Immature natural killer cell (primary cell): Measurements from ENCODE around the gene GRAMD1B. TPM values are rescaled to one million over a fixed set of nuclear protein-coding genes. Genes with fewer than 3 reads are reported as not detected.

Experiments used
- DNase-seq, 3 donors: peaks; one replicate each; pipeline ENCODE4 v3.0.0; 2022; ENCODE audit warnings: mixed read lengths in 1 of 3
- H3K27ac Mint-ChIP-seq, 6 donors: one replicate each; pipeline ENCODE4 v1.8.0; 2020; ENCODE audit warnings: mixed read lengths in 6 of 6, mild to moderate bottlenecking in 5 of 6, inconsistent platforms in 4 of 6, moderate library complexity in 3 of 6
- H3K27me3 Mint-ChIP-seq, 3 donors: one replicate each; pipeline ENCODE4 v1.8.0; 2020 to 2021; ENCODE audit warnings: low read depth in 3 of 3, mild to moderate bottlenecking in 3 of 3, mixed read lengths in 3 of 3, moderate library complexity in 3 of 3, inconsistent platforms in 1 of 3
- H3K36me3 Mint-ChIP-seq, 3 donors: one replicate each; pipeline ENCODE4 v1.8.0; 2020; ENCODE audit warnings: mixed read lengths in 3 of 3, inconsistent platforms in 2 of 3, mild to moderate bottlenecking in 2 of 3
- H3K4me1 Mint-ChIP-seq, 2 donors: one replicate each; pipeline ENCODE4 v1.8.0; 2020; ENCODE audit warnings: inconsistent platforms in 2 of 2, mild to moderate bottlenecking in 2 of 2, mixed read lengths in 2 of 2, moderate library complexity in 1 of 2
- H3K4me3 Mint-ChIP-seq, 5 donors: one replicate each; pipeline ENCODE4 v1.8.0; 2020; ENCODE audit warnings: mild to moderate bottlenecking in 5 of 5, mixed read lengths in 5 of 5, inconsistent platforms in 3 of 5, moderate library complexity in 3 of 5
- H3K9me3 Mint-ChIP-seq, 6 donors: one replicate each; pipeline ENCODE4 v1.8.0; 2020; ENCODE audit warnings: mild to moderate bottlenecking in 6 of 6, mixed read lengths in 6 of 6, inconsistent platforms in 4 of 6, moderate library complexity in 3 of 6
- polyA plus RNA-seq, 3 donors: library from polyadenylated mRNA; unstranded; fragments of 300-500 nt; fragmentation: Illumina TruSeq; gene quantifications; one replicate each; pipeline ENCODE4 v1.2.3, GENCODE V29; 2021

Gene GRAMD1B
- polyA plus RNA-seq, 3 donors from 2014 or later = 0.78 to 3.4 (median 1.5) TPM

DNA sequence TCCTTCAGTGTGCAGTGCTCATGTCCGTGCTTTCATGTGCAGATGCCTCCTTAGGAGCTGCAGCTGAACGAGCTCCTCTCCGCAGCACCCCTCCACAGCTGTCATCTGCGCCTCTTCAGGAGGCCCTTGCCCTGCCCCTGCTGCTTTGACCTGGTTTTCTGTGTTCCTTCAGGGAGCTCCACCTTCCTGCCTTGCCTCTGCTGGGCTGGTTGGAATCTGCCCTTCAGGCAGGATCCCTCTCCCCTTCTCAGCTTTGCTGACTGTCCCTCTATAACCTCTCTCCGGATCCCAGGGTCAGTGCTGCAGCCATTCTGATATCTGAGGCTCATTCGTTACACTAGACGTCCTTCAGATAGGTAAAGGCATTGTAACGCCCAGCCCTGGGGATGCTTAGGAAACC lies 156.5 kb downstream of the GRAMD1B start:
- Mint-ChIP-seq H3K4me1 (no peaks in the 10 kb centered on the region), H3K36me3 (no peaks in the 10 kb centered on the region), H3K27ac (no peak overlapping the region), H3K4me3 (no peak overlapping the region), H3K27me3 (no peaks in the 10 kb centered on the region), H3K9me3 (no peaks in the 10 kb centered on the region)
- no peak for DNase-seq

- no peak overlapping the region for H3K4me3 Mint-ChIP-seq
- H3K4me1 Mint-ChIP-seq = no peaks in the 10 kb centered on the region
- H3K27me3 Mint-ChIP-seq = no peaks in the 10 kb centered on the region
- no peak for DNase-seq
- H3K9me3 Mint-ChIP-seq = no peaks in the 10 kb centered on the region
- no peaks in the 10 kb centered on the region for H3K36me3 Mint-ChIP-seq
- no peak overlapping the region for H3K27ac Mint-ChIP-seq
Observed at GRCh38 chr11:123587044-123587443, 157.0 kb downstream of the GRAMD1B start.

GRCh38 chr11:123587559-123587958 lies 157.5 kb downstream of the GRAMD1B start:
- Mint-ChIP-seq H3K9me3 (no peaks in the 10 kb centered on the region), H3K27me3 (no peaks in the 10 kb centered on the region), H3K4me1 (no peaks in the 10 kb centered on the region), H3K36me3 (no peaks in the 10 kb centered on the region), H3K4me3 (no peak overlapping the region), H3K27ac (no peak overlapping the region)
- no peak for DNase-seq

DNA sequence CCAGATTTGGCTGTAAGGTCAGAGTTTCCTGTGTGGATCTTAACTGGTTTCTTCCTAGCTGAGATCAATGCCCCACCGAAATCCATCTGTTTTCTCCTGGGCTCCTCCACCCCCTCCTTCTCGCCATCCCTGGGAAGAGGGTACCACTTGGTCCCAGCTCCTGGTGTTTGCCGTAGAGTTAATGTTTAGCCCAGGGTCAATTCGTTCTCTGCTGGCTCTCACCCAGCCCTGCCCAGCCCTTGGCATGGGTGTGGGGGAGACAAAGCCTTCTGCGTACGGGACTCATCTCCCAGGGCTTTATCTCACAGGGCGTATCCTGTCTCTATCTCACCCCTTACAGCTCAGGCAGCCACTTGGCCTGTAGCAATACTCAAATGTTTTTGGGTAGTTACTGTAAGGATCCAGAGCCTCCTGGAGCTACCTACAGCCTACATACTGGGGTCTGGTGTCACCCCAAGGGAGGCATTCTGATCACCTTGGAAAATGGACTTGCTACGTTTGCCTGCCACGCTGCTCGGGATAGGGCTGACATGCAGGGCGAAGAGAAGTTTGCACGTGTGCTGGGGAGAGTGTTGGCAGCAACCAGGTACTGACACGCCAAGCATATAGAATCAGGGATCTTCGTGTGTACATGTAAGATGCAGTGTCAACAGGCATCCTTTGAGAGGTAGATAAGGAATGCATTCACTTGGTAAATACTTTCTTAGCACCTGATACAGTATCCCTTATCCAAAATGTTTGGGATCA lies 158.2 kb downstream of the GRAMD1B start:
- Mint-ChIP-seq H3K36me3 (peaks cover 0 to 1% (median 0%) of the 10 kb centered on the region in 3 donors), H3K27me3 (no peaks in the 10 kb centered on the region), H3K4me1 (no peaks in the 10 kb centered on the region), H3K9me3 (no peaks in the 10 kb centered on the region), H3K27ac (no peak overlapping the region), H3K4me3 (no peak overlapping the region)
- DNase-seq = no peak

DNA sequence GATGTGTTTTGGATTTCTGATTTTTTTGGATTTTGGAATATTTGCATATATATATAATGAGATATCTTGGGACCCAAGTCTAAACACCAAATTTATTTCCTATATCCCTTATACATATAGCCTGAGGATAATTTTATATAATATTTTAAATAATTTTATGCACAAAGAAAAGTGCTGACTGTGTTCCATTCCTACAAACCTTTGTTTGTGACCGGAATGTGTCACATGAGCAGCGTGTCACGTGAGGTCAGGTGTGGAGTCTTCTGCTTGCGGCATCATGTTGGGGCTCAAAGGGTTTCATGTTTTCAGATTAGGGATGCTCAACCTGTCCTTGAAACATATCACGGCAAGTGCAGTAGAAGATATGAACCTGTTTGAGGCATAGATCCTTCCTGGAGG lies 158.8 kb downstream of the GRAMD1B start:
- Mint-ChIP-seq H3K27me3 (no peaks in the 10 kb centered on the region), H3K9me3 (no peaks in the 10 kb centered on the region), H3K27ac (no peak overlapping the region), H3K4me3 (no peak overlapping the region), H3K4me1 (no peaks in the 10 kb centered on the region), H3K36me3 (peaks cover 0 to 4% (median 0%) of the 10 kb centered on the region in 3 donors)
- DNase-seq = no peak

DNA sequence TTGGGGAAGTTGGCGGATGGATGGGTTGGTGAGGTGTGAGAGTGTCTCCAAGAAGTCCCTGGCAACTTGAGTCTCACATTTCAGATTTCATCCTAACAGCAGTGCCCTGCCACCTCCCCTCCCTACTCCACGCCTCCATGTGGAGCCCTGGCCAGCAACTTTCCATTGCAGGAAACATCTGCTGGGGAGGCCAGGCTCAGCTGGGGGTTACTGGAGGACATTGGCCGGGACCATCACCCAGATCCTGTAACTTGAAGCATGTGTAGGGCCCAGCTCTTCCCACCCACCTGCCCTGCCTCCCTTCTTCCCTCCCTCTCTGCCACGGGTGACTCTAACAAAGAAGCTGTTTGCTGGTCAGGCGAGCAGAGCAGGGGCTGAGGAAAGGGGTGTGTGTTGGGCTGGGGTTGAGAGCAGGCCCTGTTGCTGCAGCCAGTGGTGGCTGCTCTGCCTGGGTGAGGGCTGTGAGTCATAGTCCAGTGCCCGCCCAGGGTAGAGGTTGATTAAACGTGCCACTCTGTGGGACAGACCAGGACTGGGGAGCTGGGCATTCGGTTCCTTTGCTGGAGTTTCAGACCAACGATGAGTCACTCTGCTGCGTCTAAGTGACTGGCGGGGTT lies 160.3 kb downstream of the GRAMD1B start:
- Mint-ChIP-seq H3K9me3 (no peaks in the 10 kb centered on the region), H3K36me3 (peaks cover 0 to 4% (median 0%) of the 10 kb centered on the region in 3 donors), H3K27me3 (no peaks in the 10 kb centered on the region), H3K27ac (no peak overlapping the region), H3K4me3 (no peak overlapping the region), H3K4me1 (no peaks in the 10 kb centered on the region)
- no peak for DNase-seq

GRCh38 chr11:123593570-123593969 lies 163.5 kb downstream of the GRAMD1B start:
- Mint-ChIP-seq H3K27me3 (peaks cover 0 to 2% (median 0%) of the 10 kb centered on the region in 3 donors), H3K9me3 (no peaks in the 10 kb centered on the region), H3K4me3 (no peak overlapping the region), H3K36me3 (peaks cover 3 to 4% (median 4%) of the 10 kb centered on the region in 3 donors), H3K27ac (no peak overlapping the region), H3K4me1 (no peaks in the 10 kb centered on the region)
- DNase-seq = no peak

- H3K27ac Mint-ChIP-seq = no peak overlapping the region
Observed at GRCh38 chr11:123594188-123594901, 164.3 kb downstream of the GRAMD1B start.

GRCh38 chr11:123594921-123595320 lies 164.9 kb downstream of the GRAMD1B start:
- peaks cover 3 to 7% (median 4%) of the 10 kb centered on the region in 3 donors for H3K36me3 Mint-ChIP-seq
- H3K9me3 Mint-ChIP-seq = no peaks in the 10 kb centered on the region
- no peak overlapping the region for H3K4me3 Mint-ChIP-seq
- peaks cover 0 to 2% (median 0%) of the 10 kb centered on the region in 3 donors for H3K27me3 Mint-ChIP-seq
- no peak overlapping the region for H3K27ac Mint-ChIP-seq
- H3K4me1 Mint-ChIP-seq = no peaks in the 10 kb centered on the region
- no peak for DNase-seq

More at GRCh38 chr11:123594188-123594901, 164.3 kb downstream of the GRAMD1B start:
- H3K4me1 Mint-ChIP-seq = no peaks in the 10 kb centered on the region
- peaks cover 0 to 2% (median 0%) of the 10 kb centered on the region in 3 donors for H3K27me3 Mint-ChIP-seq
- DNase-seq = no peak
- no peak overlapping the region for H3K4me3 Mint-ChIP-seq
- peaks cover 3 to 7% (median 4%) of the 10 kb centered on the region in 3 donors for H3K36me3 Mint-ChIP-seq
- no peaks in the 10 kb centered on the region for H3K9me3 Mint-ChIP-seq

DNA sequence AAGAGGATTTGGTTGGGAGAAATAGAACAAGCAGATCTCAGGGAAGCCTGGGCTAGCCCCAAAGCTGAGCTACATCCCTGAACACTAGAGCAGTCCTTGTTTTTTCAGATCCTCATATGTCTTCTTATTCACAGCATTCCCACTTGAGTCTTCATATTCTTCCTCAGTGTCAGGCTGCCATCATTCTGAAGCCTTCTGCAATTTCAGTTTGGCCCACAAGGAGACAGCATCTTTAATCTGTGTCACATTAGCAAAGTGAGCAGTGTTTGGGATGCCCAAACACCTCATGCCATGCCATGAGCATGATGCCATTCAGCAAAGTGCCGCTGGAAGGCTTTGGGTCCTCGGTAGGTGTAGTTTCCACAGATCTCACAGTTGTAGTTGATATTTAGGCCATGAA lies 167.8 kb downstream of the GRAMD1B start:
- H3K4me1 Mint-ChIP-seq = no peaks in the 10 kb centered on the region
- peaks cover 0 to 2% (median 1%) of the 10 kb centered on the region in 3 donors for H3K27me3 Mint-ChIP-seq
- no peaks in the 10 kb centered on the region for H3K9me3 Mint-ChIP-seq
- no peak for DNase-seq
- H3K36me3 Mint-ChIP-seq = peaks cover 4 to 15% (median 12%) of the 10 kb centered on the region in 3 donors
- H3K27ac Mint-ChIP-seq = no peak overlapping the region
- H3K4me3 Mint-ChIP-seq = no peak overlapping the region

DNA sequence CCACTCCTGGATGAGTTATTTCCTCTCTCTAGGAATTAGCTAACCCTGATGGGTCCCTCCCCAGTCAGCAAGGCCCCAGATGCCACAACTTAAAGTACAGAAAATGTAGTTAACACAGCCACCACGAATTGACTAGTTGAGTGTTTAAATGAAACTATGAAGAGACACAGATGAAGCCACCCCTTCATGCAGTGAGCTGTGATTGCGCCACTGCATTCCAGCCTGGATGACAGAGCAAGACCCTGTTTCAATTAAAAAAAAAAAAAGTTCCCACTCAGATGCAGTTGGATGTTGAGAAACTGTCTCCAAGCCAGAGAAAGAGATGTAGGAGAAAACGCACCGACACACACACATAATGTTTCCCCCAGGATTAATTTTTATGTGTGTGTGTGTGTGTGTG lies 171.1 kb downstream of the GRAMD1B start:
- H3K27me3 Mint-ChIP-seq = peaks cover 0 to 3% (median 0%) of the 10 kb centered on the region in 3 donors
- H3K9me3 Mint-ChIP-seq = no peaks in the 10 kb centered on the region
- peaks cover 4 to 19% (median 15%) of the 10 kb centered on the region in 3 donors for H3K36me3 Mint-ChIP-seq
- H3K27ac Mint-ChIP-seq = no peak overlapping the region
- no peak overlapping the region for H3K4me3 Mint-ChIP-seq
- no peak for DNase-seq
- H3K4me1 Mint-ChIP-seq = no peaks in the 10 kb centered on the region

DNA sequence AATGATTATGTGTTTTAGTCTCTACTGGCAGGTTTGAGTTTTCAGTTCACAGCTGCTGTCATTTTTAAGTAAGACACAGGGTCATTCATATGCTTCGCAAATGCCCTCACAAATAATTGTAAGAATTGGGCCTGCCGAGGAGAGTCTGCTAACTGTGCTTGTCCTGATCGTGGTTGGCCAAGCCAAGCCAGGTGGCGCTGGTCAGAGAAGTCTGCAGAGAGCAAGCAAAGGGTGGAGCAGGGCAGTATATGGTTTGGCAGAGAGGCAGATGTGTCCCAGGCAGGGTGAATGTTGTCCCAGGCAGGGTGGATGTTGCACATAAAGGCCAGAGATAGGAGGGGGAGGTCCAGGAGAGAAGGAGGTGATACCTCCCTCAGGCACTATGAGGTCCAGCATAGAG lies 171.7 kb downstream of the GRAMD1B start:
- Mint-ChIP-seq H3K36me3 (peaks cover 4 to 19% (median 14%) of the 10 kb centered on the region in 3 donors), H3K27me3 (peaks cover 0 to 3% (median 0%) of the 10 kb centered on the region in 3 donors), H3K9me3 (no peaks in the 10 kb centered on the region), H3K4me1 (no peaks in the 10 kb centered on the region), H3K4me3 (no peak overlapping the region), H3K27ac (no peak overlapping the region)
- DNase-seq = no peak

- Mint-ChIP-seq H3K27ac (no peak overlapping the region), H3K4me1 (no peaks in the 10 kb centered on the region), H3K4me3 (no peak overlapping the region), H3K36me3 (peaks cover 8 to 20% (median 18%) of the 10 kb centered on the region in 3 donors), H3K27me3 (peaks cover 0 to 3% (median 0%) of the 10 kb centered on the region in 3 donors), H3K9me3 (no peaks in the 10 kb centered on the region)
- DNase-seq = no peak
Observed at GRCh38 chr11:123603666-123604065, 173.6 kb downstream of the GRAMD1B start.

GRCh38 chr11:123607781-123608180 lies 177.7 kb downstream of the GRAMD1B start:
- Mint-ChIP-seq H3K27me3 (peaks cover 0 to 2% (median 0%) of the 10 kb centered on the region in 3 donors), H3K36me3 (peaks cover 15 to 22% (median 16%) of the 10 kb centered on the region in 3 donors), H3K4me1 (no peaks in the 10 kb centered on the region), H3K27ac (no peak overlapping the region), H3K4me3 (no peak overlapping the region), H3K9me3 (no peaks in the 10 kb centered on the region)
- no peak for DNase-seq
